Smooth muscle cell (in vitro differentiated cells): Measurements from ENCODE around the gene VGLL1. TPM values are rescaled to one million over a fixed set of nuclear protein-coding genes. Genes with fewer than 3 reads are reported as not detected.
A peak's percentile ranks its signal among the peaks of the same experiment; 100 is the strongest.

Source experiments
- DNase-seq: peaks from one replicate; lab custom pipeline; 2025; ENCODE audit not compliant: unreplicated experiment; lab: John Stamatoyannopoulos, UW
- H2AFZ ChIP-seq: fragments of 200-600 bp; sonication (generic); 2 replicates; pipeline ENCODE4 v1.6.0; 2016; ENCODE audit warnings: antibody characterized with exemption, low read depth, mild to moderate bottlenecking
- H3F3A ChIP-seq: fragments of 200-600 bp; sonication (generic); 2 replicates; pipeline ENCODE4 v1.6.0; 2017; ENCODE audit warnings: antibody characterized with exemption, low read depth
- H3K27ac ChIP-seq: fragments of 200-600 bp; sonication (generic); 2 replicates; pipeline ENCODE4 v1.5.1; 2016; ENCODE audit warnings: low read depth, mild to moderate bottlenecking
- H3K27me3 ChIP-seq: fragments of 200-600 bp; sonication (generic); 2 replicates; pipeline ENCODE4 v1.6.1; 2016; ENCODE audit warnings: low read depth, mild to moderate bottlenecking
- H3K36me3 ChIP-seq: fragments of 200-600 bp; sonication (generic); 2 replicates; pipeline ENCODE4 v1.5.1; 2016; ENCODE audit warnings: low read depth
- H3K4me1 ChIP-seq: fragments of 200-600 bp; sonication (generic); 2 replicates; pipeline ENCODE4 v1.5.1; 2016; ENCODE audit warnings: low read depth
- H3K4me2 ChIP-seq: fragments of 200-600 bp; sonication (generic); 2 replicates; pipeline ENCODE4 v1.6.0; 2016; ENCODE audit warnings: mild to moderate bottlenecking
- H3K4me3 ChIP-seq: fragments of 200-600 bp; sonication (generic); 2 replicates; pipeline ENCODE4 v1.5.1; 2016; ENCODE audit warnings: mild to moderate bottlenecking
- H3K79me2 ChIP-seq: fragments of 200-600 bp; sonication (generic); 2 replicates; pipeline ENCODE4 v1.6.0; 2016; ENCODE audit warnings: low read depth, mild to moderate bottlenecking
- H3K9ac ChIP-seq: fragments of 200-600 bp; sonication (generic); 2 replicates; pipeline ENCODE4 v1.6.0; 2016; ENCODE audit warnings: low read depth
- H3K9me3 ChIP-seq: fragments of 200-600 bp; sonication (generic); replicated peaks from 2 replicates; pipeline ENCODE4 v1.5.1; 2016; ENCODE audit warnings: low read depth
- H4K20me1 ChIP-seq: fragments of 200-600 bp; sonication (generic); 2 replicates; pipeline ENCODE4 v1.6.0; 2016; ENCODE audit warnings: low read depth
- CTCF ChIP-seq: fragments of 200-600 bp; sonication (generic); IDR thresholded peaks from 2 replicates; pipeline ENCODE4 v1.5.1; 2017; ENCODE audit warnings: borderline replicate concordance, mild to moderate bottlenecking, antibody characterized with exemption; ENCODE audit not compliant: insufficient read depth, poor library complexity, severe bottlenecking
- WGBS: methylation state at CpG from one replicate; pipeline ENCODE4 v1.1.7; 2016; ENCODE audit warnings: low lambda C conversion rate; 5-methylcytosine and 5-hydroxymethylcytosine counted together
- polyA plus RNA-seq: library from polyadenylated mRNA; unstranded; fragments of >200 nt; fragmentation: Nextera tagmentation; extraction: Ambion mirVana; gene quantifications from 2 replicates; pipeline ENCODE4 v1.2.1, GENCODE V29; 2016
- total RNA-seq: library from RNA; depleted of rRNA; stranded (reverse); fragments of >200 nt; gene quantifications from 2 replicates; pipeline ENCODE4 v1.2.3, GENCODE V29; 2014

The VGLL1 gene
- total and polyA plus RNA-seq, 2 experiments from 2014 or later, result 0.48 to 3.1 TPM

- no peaks in the 10 kb centered on the region for H3F3A ChIP-seq
- H4K20me1 ChIP-seq, result no peaks in the 10 kb centered on the region
- H3K36me3 ChIP-seq, result no peaks in the 10 kb centered on the region
- H3K4me1 ChIP-seq, result no peaks in the 10 kb centered on the region
- H3K4me3 ChIP-seq, result no peak overlapping the region
- H3K4me2 ChIP-seq, result no peak overlapping the region
- no peak for DNase-seq
- H2AFZ ChIP-seq, result no peak overlapping the region
- H3K27ac ChIP-seq, result no peak overlapping the region
- H3K79me2 ChIP-seq, result peaks cover under 1% of the 10 kb centered on the region
- TF ChIP-seq CTCF, result no peak
- H3K27me3 ChIP-seq, result peaks cover 24% of the 10 kb centered on the region
- WGBS, result 31% methylated on average over 1 of the region's 1 CpG
- H3K9ac ChIP-seq, result no peak overlapping the region
- no peaks in the 10 kb centered on the region for H3K9me3 ChIP-seq
Measured at GRCh38 chrX:136493011-136493410, 39.0 kb upstream of the VGLL1 start.

GRCh38 chrX:136495043-136495442, 37.0 kb upstream of the VGLL1 start:
- Histone ChIP-seq H3K36me3 (no peaks in the 10 kb centered on the region), H3K4me3 (no peak overlapping the region), H3K9me3 (no peaks in the 10 kb centered on the region), H3K4me2 (no peak overlapping the region), H4K20me1 (no peaks in the 10 kb centered on the region), H3F3A (no peaks in the 10 kb centered on the region), H3K9ac (no peak overlapping the region), H2AFZ (no peak overlapping the region), H3K27ac (no peak overlapping the region), H3K27me3 (peaks cover 14% of the 10 kb centered on the region), H3K79me2 (peaks cover 20% of the 10 kb centered on the region), H3K4me1 (peaks cover 10% of the 10 kb centered on the region)
- WGBS, result 71% methylated on average over 4 of the region's 4 CpGs
- no peak for TF ChIP-seq CTCF
- no peak for DNase-seq

- H3K36me3 ChIP-seq, result peaks cover 2% of the 10 kb centered on the region
- TF ChIP-seq CTCF, result no peak
- peak overlapping the region; percentile 82 for H3K4me2 ChIP-seq
- H2AFZ ChIP-seq, result peak overlapping the region; percentile 73
- DNase-seq, result no peak
- H3K4me3 ChIP-seq, result peak overlapping the region; percentile 80
- H3K9me3 ChIP-seq, result no peaks in the 10 kb centered on the region
- H3K4me1 ChIP-seq, result peaks cover 10% of the 10 kb centered on the region
- H3F3A ChIP-seq, result no peaks in the 10 kb centered on the region
- peak overlapping the region; percentile 92 for H3K9ac ChIP-seq
- H3K79me2 ChIP-seq, result peaks cover 20% of the 10 kb centered on the region
- no peaks in the 10 kb centered on the region for H4K20me1 ChIP-seq
- WGBS, result 43% methylated on average over 13 of the region's 13 CpGs
- peaks cover 1% of the 10 kb centered on the region for H3K27me3 ChIP-seq
- peak overlapping the region; percentile 94 for H3K27ac ChIP-seq
Measured at GRCh38 chrX:136496186-136496763, 35.7 kb upstream of the VGLL1 start.
